ENCODE measurements around the gene COL4A1.

Gene COL4A1

GRCh38 chr13:110308656-110309359, 1.9 kb upstream of the COL4A1 start:
- no peak for DNase-seq

- DNase-seq = no peak
Observed at GRCh38 chr13:110307767-110308655, 1.1 kb upstream of the COL4A1 start.

- no peak for DNase-seq
Observed at GRCh38 chr13:110306340-110306959, 507 bp downstream of the COL4A1 start.

- DNase-seq = no peak
Observed at GRCh38 chr13:110305949-110306339, 1.0 kb downstream of the COL4A1 start.

- no peak for DNase-seq
Observed at GRCh38 chr13:110305544-110305943, 1.4 kb downstream of the COL4A1 start.

GRCh38 chr13:110305001-110305400, 2.0 kb downstream of the COL4A1 start:
- DNase-seq = no peak

- DNase-seq = no peak
Observed at GRCh38 chr13:110304256-110304655, 2.7 kb downstream of the COL4A1 start.

- no peak for DNase-seq
Observed at GRCh38 chr13:110303644-110304043, 3.3 kb downstream of the COL4A1 start.

GRCh38 chr13:110302997-110303396, 4.0 kb downstream of the COL4A1 start:
- DNase-seq = no peak

- DNase-seq = no peak
Observed at GRCh38 chr13:110301606-110302553, 5.1 kb downstream of the COL4A1 start.

GRCh38 chr13:110301083-110301482, 5.9 kb downstream of the COL4A1 start:
- no peak for DNase-seq

GRCh38 chr13:110300090-110300815, 6.7 kb downstream of the COL4A1 start:
- DNase-seq = no peak

- no peak for DNase-seq
Observed at GRCh38 chr13:110299283-110299840, 7.6 kb downstream of the COL4A1 start.

GRCh38 chr13:110298505-110299282, 8.3 kb downstream of the COL4A1 start:
- no peak for DNase-seq

GRCh38 chr13:110297766-110298504, 9.0 kb downstream of the COL4A1 start:
- no peak for DNase-seq

- no peak for DNase-seq
Observed at GRCh38 chr13:110297011-110297410, 9.9 kb downstream of the COL4A1 start.

GRCh38 chr13:110294622-110295021, 12.3 kb downstream of the COL4A1 start:
- DNase-seq = no peak

- DNase-seq = no peak
Observed at GRCh38 chr13:110294146-110294545, 12.8 kb downstream of the COL4A1 start.

- DNase-seq = no peak
Observed at GRCh38 chr13:110293649-110294048, 13.3 kb downstream of the COL4A1 start.

- no peak for DNase-seq
Observed at GRCh38 chr13:110293037-110293436, 13.9 kb downstream of the COL4A1 start.

Measured in NCI-H2029 (cell line).